HG02943 (cell line): Measurements from ENCODE around the gene FAIM.
"Not testable (repeated sequence)": the region's sequence is repeated elsewhere in the genome, so short reads cannot be mapped to it uniquely, and the experiment has no call there.

Experiments
- ATAC-seq: cut with Tn5 transposase; IDR thresholded peaks from one replicate; pipeline ENCODE4 v1.9.1; 2021; ENCODE audit warnings: mild to moderate bottlenecking, low read depth, moderate library complexity; ENCODE audit not compliant: unreplicated experiment

Gene FAIM

GRCh38 chr3:138675393-138675792 lies 66.8 kb downstream of the FAIM start:
- ATAC-seq, result no peak

GRCh38 chr3:138678086-138678485 lies 69.5 kb downstream of the FAIM start:
- ATAC-seq, result no peak

GRCh38 chr3:138678874-138679392 lies 70.4 kb downstream of the FAIM start:
- no peak for ATAC-seq

- ATAC-seq, result not testable (repeated sequence)
These were observed 72.4 kb downstream of the FAIM start for GRCh38 chr3:138680974-138681373.

- ATAC-seq, result no peak
These were observed 73.1 kb downstream of the FAIM start for GRCh38 chr3:138681463-138682220.

- ATAC-seq, result no peak
These were observed 74.1 kb downstream of the FAIM start for GRCh38 chr3:138682648-138683047.
